Mononuclear cell (primary cell): Measurements from ENCODE around the gene RCN2. TPM values are rescaled to one million over a fixed set of nuclear protein-coding genes. Genes with fewer than 3 reads are reported as not detected.

Source experiments
- H3K27me3 ChIP-seq: 2 replicates; pipeline ENCODE4 v1.6.0; 2011; ENCODE audit warnings: low read length, control low read depth; ENCODE audit not compliant: insufficient read depth
- H3K4me1 ChIP-seq: 2 replicates; pipeline ENCODE4 v1.5.1; 2011; ENCODE audit warnings: mild to moderate bottlenecking, low read length, control low read depth; ENCODE audit not compliant: insufficient read depth
- H3K4me3 ChIP-seq: 2 replicates; pipeline ENCODE4 v1.5.1; 2011; ENCODE audit warnings: mild to moderate bottlenecking, low read length, moderate library complexity
- H3K9me3 ChIP-seq: 2 replicates; pipeline ENCODE4 v1.5.1; 2011; ENCODE audit warnings: low read depth, mild to moderate bottlenecking, control low read depth, low read length
- total RNA-seq: library from RNA; depleted of rRNA; stranded (reverse); fragments of >200 nt; gene quantifications from one replicate; pipeline ENCODE4 v1.2.3, GENCODE V29; 2012

Gene RCN2
- total RNA-seq, 1 donor = 32.0 TPM

- Histone ChIP-seq H3K9me3 (no peaks in the 10 kb centered on the region), H3K4me1 (no peaks in the 10 kb centered on the region), H3K4me3 (no peak overlapping the region), H3K27me3 (no peaks in the 10 kb centered on the region)
Observed at GRCh38 chr15:76913737-76914136, 17.8 kb upstream of the RCN2 start.

- H3K4me1 ChIP-seq = no peaks in the 10 kb centered on the region
- no peaks in the 10 kb centered on the region for H3K27me3 ChIP-seq
- H3K4me3 ChIP-seq = no peak overlapping the region
- H3K9me3 ChIP-seq = no peaks in the 10 kb centered on the region
Observed at GRCh38 chr15:76916369-76916768, 15.2 kb upstream of the RCN2 start.

GRCh38 chr15:76928201-76928600 is 3.3 kb upstream of the RCN2 start:
- no peaks in the 10 kb centered on the region for H3K27me3 ChIP-seq
- H3K4me1 ChIP-seq = peaks cover 6% of the 10 kb centered on the region
- no peak overlapping the region for H3K4me3 ChIP-seq
- H3K9me3 ChIP-seq = no peaks in the 10 kb centered on the region

- Histone ChIP-seq H3K4me3 (no peak overlapping the region), H3K27me3 (no peaks in the 10 kb centered on the region), H3K9me3 (no peaks in the 10 kb centered on the region), H3K4me1 (peaks cover 6% of the 10 kb centered on the region)
Observed at GRCh38 chr15:76929011-76929760, 2.4 kb upstream of the RCN2 start.

- Histone ChIP-seq H3K4me3 (peak overlapping the region; percentile 69), H3K27me3 (no peaks in the 10 kb centered on the region), H3K9me3 (no peaks in the 10 kb centered on the region), H3K4me1 (peaks cover 6% of the 10 kb centered on the region)
Observed at GRCh38 chr15:76930831-76931396, 635 bp upstream of the RCN2 start.

GRCh38 chr15:76932135-76932966 is 802 bp downstream of the RCN2 start:
- Histone ChIP-seq H3K27me3 (no peaks in the 10 kb centered on the region), H3K4me1 (peaks cover 6% of the 10 kb centered on the region), H3K9me3 (no peaks in the 10 kb centered on the region), H3K4me3 (peak overlapping the region; percentile 69)

- peaks cover 6% of the 10 kb centered on the region for H3K4me1 ChIP-seq
- H3K4me3 ChIP-seq = no peak overlapping the region
- no peaks in the 10 kb centered on the region for H3K9me3 ChIP-seq
- no peaks in the 10 kb centered on the region for H3K27me3 ChIP-seq
Observed at GRCh38 chr15:76935620-76936019, 4.1 kb downstream of the RCN2 start.

- Histone ChIP-seq H3K27me3 (no peaks in the 10 kb centered on the region), H3K4me1 (peaks cover 6% of the 10 kb centered on the region), H3K4me3 (no peak overlapping the region), H3K9me3 (no peaks in the 10 kb centered on the region)
Observed at GRCh38 chr15:76936671-76937070, 5.1 kb downstream of the RCN2 start.

- H3K4me3 ChIP-seq = no peak overlapping the region
- no peaks in the 10 kb centered on the region for H3K27me3 ChIP-seq
- H3K9me3 ChIP-seq = no peaks in the 10 kb centered on the region
- H3K4me1 ChIP-seq = no peaks in the 10 kb centered on the region
Observed at GRCh38 chr15:76938752-76939151, 7.2 kb downstream of the RCN2 start.

- Histone ChIP-seq H3K27me3 (no peaks in the 10 kb centered on the region), H3K4me3 (no peak overlapping the region), H3K9me3 (no peaks in the 10 kb centered on the region), H3K4me1 (no peaks in the 10 kb centered on the region)
Observed at GRCh38 chr15:76939715-76940114, 8.2 kb downstream of the RCN2 start.

GRCh38 chr15:76941636-76942035 is 10.1 kb downstream of the RCN2 start:
- Histone ChIP-seq H3K4me1 (no peaks in the 10 kb centered on the region), H3K4me3 (no peak overlapping the region), H3K9me3 (no peaks in the 10 kb centered on the region), H3K27me3 (no peaks in the 10 kb centered on the region)

GRCh38 chr15:76942331-76942730 is 10.8 kb downstream of the RCN2 start:
- Histone ChIP-seq H3K4me1 (no peaks in the 10 kb centered on the region), H3K9me3 (no peaks in the 10 kb centered on the region), H3K27me3 (no peaks in the 10 kb centered on the region)

GRCh38 chr15:76945494-76946093 is 14.0 kb downstream of the RCN2 start:
- H3K4me1 ChIP-seq = no peaks in the 10 kb centered on the region
- no peaks in the 10 kb centered on the region for H3K27me3 ChIP-seq
- H3K9me3 ChIP-seq = no peaks in the 10 kb centered on the region
- no peak overlapping the region for H3K4me3 ChIP-seq

More at GRCh38 chr15:76942331-76942730, 10.8 kb downstream of the RCN2 start:
- no peak overlapping the region for H3K4me3 ChIP-seq

- no peaks in the 10 kb centered on the region for H3K9me3 ChIP-seq
- no peak overlapping the region for H3K4me3 ChIP-seq
- no peaks in the 10 kb centered on the region for H3K4me1 ChIP-seq
- H3K27me3 ChIP-seq = no peaks in the 10 kb centered on the region
Observed at GRCh38 chr15:76947454-76947853, 15.9 kb downstream of the RCN2 start.

- Histone ChIP-seq H3K4me3 (no peak overlapping the region), H3K27me3 (no peaks in the 10 kb centered on the region), H3K4me1 (no peaks in the 10 kb centered on the region), H3K9me3 (no peaks in the 10 kb centered on the region)
Observed at GRCh38 chr15:76951220-76951619, 19.7 kb downstream of the RCN2 start.
